Glutamatergic neuron (in vitro differentiated cells): ENCODE results near the gene ZBTB46. TPM values are rescaled to one million over a fixed set of nuclear protein-coding genes. Genes with fewer than 3 reads are reported as not detected.

Experiments used
- DNase-seq: peaks from one replicate; pipeline ENCODE4 v3.0.0; 2022
- H3K27ac Mint-ChIP-seq: one replicate; pipeline ENCODE4 v1.8.0; 2020; ENCODE audit warnings: mild to moderate bottlenecking, mixed read lengths, inconsistent platforms; ENCODE audit not compliant: unreplicated experiment
- H3K27me3 Mint-ChIP-seq: one replicate; pipeline ENCODE4 v1.8.0; 2020; ENCODE audit warnings: mild to moderate bottlenecking, moderate library complexity, mixed read lengths, inconsistent platforms; ENCODE audit not compliant: unreplicated experiment
- H3K36me3 Mint-ChIP-seq: one replicate; pipeline ENCODE4 v1.8.0; 2020; ENCODE audit warnings: mild to moderate bottlenecking, mixed read lengths, inconsistent platforms; ENCODE audit not compliant: unreplicated experiment
- H3K4me1 Mint-ChIP-seq: one replicate; pipeline ENCODE4 v1.8.0; 2020; ENCODE audit warnings: mild to moderate bottlenecking, low read depth, mixed read lengths, inconsistent platforms; ENCODE audit not compliant: unreplicated experiment
- H3K4me3 Mint-ChIP-seq: one replicate; pipeline ENCODE4 v1.8.0; 2020; ENCODE audit warnings: mild to moderate bottlenecking, mixed read lengths, inconsistent platforms; ENCODE audit not compliant: unreplicated experiment
- H3K9me3 Mint-ChIP-seq: one replicate; pipeline ENCODE4 v1.8.0; 2020; ENCODE audit warnings: mild to moderate bottlenecking, moderate library complexity, mixed read lengths, inconsistent platforms; ENCODE audit not compliant: unreplicated experiment
- CTCF ChIP-seq: fragments of 200-600 bp; sonication (generic); IDR thresholded peaks from one replicate; pipeline ENCODE4 v1.5.0; 2021; ENCODE audit not compliant: partially characterized antibody, unreplicated experiment
- total RNA-seq: library from RNA; stranded (reverse); fragmentation: NEBNext Ultra II Directional; extraction: Animal tissue kit (Norgen Biotek cat#: 25700); gene quantifications from one replicate; pipeline ENCODE4 v1.2.1, GENCODE V29; 2021; ENCODE audit not compliant: unreplicated experiment

The ZBTB46 gene
- total RNA-seq, 1 donor from 2014 or later = 94.4 TPM

GRCh38 chr20:63850689-63851547, 19.9 kb upstream of the ZBTB46 start:
- no peak for TF ChIP-seq CTCF
- peak overlapping the region; percentile 73 for H3K27ac Mint-ChIP-seq
- H3K9me3 Mint-ChIP-seq = peaks cover 5% of the 10 kb centered on the region
- no peak overlapping the region for H3K4me3 Mint-ChIP-seq
- peaks cover 5% of the 10 kb centered on the region for H3K36me3 Mint-ChIP-seq
- DNase-seq = no peak
- peaks cover 3% of the 10 kb centered on the region for H3K27me3 Mint-ChIP-seq
- no peaks in the 10 kb centered on the region for H3K4me1 Mint-ChIP-seq

- Mint-ChIP-seq H3K9me3 (peaks cover 2% of the 10 kb centered on the region), H3K36me3 (peaks cover 5% of the 10 kb centered on the region), H3K4me1 (peaks cover 3% of the 10 kb centered on the region), H3K4me3 (no peak overlapping the region), H3K27ac (peak overlapping the region; percentile 84), H3K27me3 (peaks cover 6% of the 10 kb centered on the region)
- TF ChIP-seq CTCF = no peak
- no peak for DNase-seq
Measured at GRCh38 chr20:63848003-63848911, 17.2 kb upstream of the ZBTB46 start.

GRCh38 chr20:63847237-63848002, 16.4 kb upstream of the ZBTB46 start:
- H3K27ac Mint-ChIP-seq = peak overlapping the region; percentile 31
- peaks cover 6% of the 10 kb centered on the region for H3K27me3 Mint-ChIP-seq
- H3K36me3 Mint-ChIP-seq = peaks cover 5% of the 10 kb centered on the region
- peak; percentile 87 for DNase-seq
- H3K4me1 Mint-ChIP-seq = peaks cover 3% of the 10 kb centered on the region
- no peak overlapping the region for H3K4me3 Mint-ChIP-seq
- no peak for TF ChIP-seq CTCF
- peaks cover 1% of the 10 kb centered on the region for H3K9me3 Mint-ChIP-seq

GRCh38 chr20:63846888-63847236, 15.8 kb upstream of the ZBTB46 start:
- Mint-ChIP-seq H3K4me1 (peaks cover 3% of the 10 kb centered on the region), H3K4me3 (no peak overlapping the region), H3K36me3 (peaks cover 5% of the 10 kb centered on the region), H3K9me3 (peaks cover 3% of the 10 kb centered on the region), H3K27ac (no peak overlapping the region), H3K27me3 (peaks cover 9% of the 10 kb centered on the region)
- no peak for DNase-seq
- TF ChIP-seq CTCF = no peak
